ENCODE results near the gene ZNF692.

ZNF692 gene

GRCh38 chr1:248850124-248850523, 8.8 kb downstream of the ZNF692 start:
- no peak overlapping the region for H3K4me3 ChIP-seq (ENCODE audit: low read depth, low read length)
- TF ChIP-seq CTCF (IDR thresholded peaks at IDR 0.05; ENCODE audit: low read depth, low read length, missing control alignments), result no peak
- DNase-seq (ENCODE audit: low read depth), result no peak
- in situ Hi-C loops (cut with HindIII; ENCODE audit: low sequenced_read_pairs), result no loop called here

GRCh38 chr1:248849637-248850036, 9.2 kb downstream of the ZNF692 start:
- TF ChIP-seq CTCF (IDR thresholded peaks at IDR 0.05; ENCODE audit: low read depth, low read length, missing control alignments), result no peak
- no peak overlapping the region for H3K4me3 ChIP-seq (ENCODE audit: low read depth, low read length)
- in situ Hi-C loops (cut with HindIII; ENCODE audit: low sequenced_read_pairs), result no loop called here
- no peak for DNase-seq (ENCODE audit: low read depth)

- no peak for DNase-seq (ENCODE audit: low read depth)
- in situ Hi-C loops (cut with HindIII; ENCODE audit: low sequenced_read_pairs), result no loop called here
- no peak for TF ChIP-seq CTCF (IDR thresholded peaks at IDR 0.05; ENCODE audit: low read depth, low read length, missing control alignments)
- no peak overlapping the region for H3K4me3 ChIP-seq (ENCODE audit: low read depth, low read length)
Observed at GRCh38 chr1:248849152-248849551, 9.7 kb downstream of the ZNF692 start.

GRCh38 chr1:248848602-248849001, 10.3 kb downstream of the ZNF692 start:
- no peak overlapping the region for H3K4me3 ChIP-seq (ENCODE audit: low read depth, low read length)
- TF ChIP-seq CTCF (IDR thresholded peaks at IDR 0.05; ENCODE audit: low read depth, low read length, missing control alignments), result no peak
- no peak for DNase-seq (ENCODE audit: low read depth)
- in situ Hi-C loops (cut with HindIII; ENCODE audit: low sequenced_read_pairs), result no loop called here

GRCh38 chr1:248847956-248848561, 10.8 kb downstream of the ZNF692 start:
- DNase-seq (ENCODE audit: low read depth), result no peak
- no peak for TF ChIP-seq CTCF (IDR thresholded peaks at IDR 0.05; ENCODE audit: low read depth, low read length, missing control alignments)
- H3K4me3 ChIP-seq (ENCODE audit: low read depth, low read length), result no peak overlapping the region
- in situ Hi-C loops (cut with HindIII; ENCODE audit: low sequenced_read_pairs), result no loop called here

- H3K4me3 ChIP-seq (ENCODE audit: low read depth, low read length), result no peak overlapping the region
- in situ Hi-C loops (cut with HindIII; ENCODE audit: low sequenced_read_pairs), result no loop called here
- TF ChIP-seq CTCF (IDR thresholded peaks at IDR 0.05; ENCODE audit: low read depth, low read length, missing control alignments), result no peak
- DNase-seq (ENCODE audit: low read depth), result no peak
Observed at GRCh38 chr1:248847181-248847955, 11.5 kb downstream of the ZNF692 start.
